ENCODE data around the gene PARD3B. TPM values are rescaled to one million over a fixed set of nuclear protein-coding genes. Genes with fewer than 3 reads are reported as not detected.
"Not testable (repeated sequence)": the region's sequence is repeated elsewhere in the genome, so short reads cannot be mapped to it uniquely, and the experiment has no call there.

PARD3B gene
- total RNA-seq, 2 experiments from 2014 or later: 0.23 to 0.53 TPM

- DNase-seq: no peak
- Mint-ChIP-seq H3K27ac (no peak overlapping the region), H3K36me3 (ENCODE audit: low read depth) (no peaks in the 10 kb centered on the region), H3K4me3 (no peak overlapping the region), H3K27me3 (peaks cover 25% of the 10 kb centered on the region), H3K4me1 (peaks cover 3% of the 10 kb centered on the region), H3K9me3 (no peaks in the 10 kb centered on the region)
- ChIA-PET CTCF (no interaction called here), POLR2A (no interaction called here)
Observed at GRCh38 chr2:205477016-205477705, 931.9 kb downstream of the PARD3B start.

DNA sequence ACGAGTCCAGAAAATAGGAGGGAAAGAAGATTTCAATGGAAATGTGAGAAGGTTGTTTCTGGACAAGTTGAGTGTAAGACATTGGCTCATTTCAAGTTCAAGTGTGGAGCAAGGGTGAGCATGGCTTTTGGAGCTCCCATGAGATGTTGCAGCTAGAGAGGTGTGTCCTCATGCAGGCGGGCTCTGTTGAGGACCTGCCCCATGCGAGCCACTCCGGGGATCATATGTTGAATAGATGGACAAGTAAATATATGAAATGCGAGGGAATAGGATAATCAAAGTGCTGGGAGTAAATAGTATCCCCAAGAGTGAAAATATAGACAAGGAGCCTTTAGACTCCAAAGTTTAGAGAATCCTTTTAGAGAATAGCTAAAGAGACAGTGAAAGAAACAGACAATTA, 936.6 kb downstream of the PARD3B start:
- no peak for DNase-seq
- H3K4me3 Mint-ChIP-seq: no peak overlapping the region
- H3K9me3 Mint-ChIP-seq: no peaks in the 10 kb centered on the region
- H3K27me3 Mint-ChIP-seq: peaks cover 10% of the 10 kb centered on the region
- H3K36me3 Mint-ChIP-seq (ENCODE audit: low read depth): no peaks in the 10 kb centered on the region
- no peak overlapping the region for H3K27ac Mint-ChIP-seq
- H3K4me1 Mint-ChIP-seq: no peaks in the 10 kb centered on the region
- ChIA-PET CTCF (no interaction called here), POLR2A (no interaction called here)

DNA sequence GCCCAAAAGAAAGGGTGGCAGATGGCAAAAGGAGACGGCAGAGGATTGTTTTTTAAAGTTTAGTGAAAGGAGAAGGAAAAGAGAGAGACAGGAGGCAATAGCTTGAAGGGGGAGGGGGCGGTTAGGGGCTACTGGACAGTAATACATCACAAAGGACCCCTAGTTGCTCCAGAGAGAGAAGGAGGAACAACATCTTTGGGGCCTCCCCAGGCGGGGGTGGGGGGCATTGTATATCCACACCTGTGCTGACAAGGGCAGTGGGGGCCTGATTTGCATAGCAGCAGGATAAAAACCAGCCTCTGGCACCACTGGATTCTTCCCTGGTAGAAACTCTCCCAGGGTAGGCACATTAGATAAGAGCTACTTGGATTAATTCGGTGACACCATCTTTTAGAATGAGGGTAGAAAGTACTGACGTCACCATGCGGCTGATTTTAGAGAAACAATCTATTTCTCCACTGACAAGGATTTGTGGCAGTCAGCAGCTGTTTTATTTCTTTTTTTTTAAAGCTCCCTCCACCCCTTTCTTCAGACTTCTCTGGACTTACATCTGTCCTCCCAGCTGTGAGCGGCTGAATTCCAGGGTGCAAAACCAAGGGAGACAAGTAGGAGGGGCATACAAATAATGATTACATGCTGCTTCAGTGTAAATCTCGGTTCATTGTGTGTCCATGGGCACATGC, 937.3 kb downstream of the PARD3B start:
- DNase-seq: no peak
- H3K4me1 Mint-ChIP-seq: no peaks in the 10 kb centered on the region
- CTCF ChIA-PET: no interaction called here
- H3K36me3 Mint-ChIP-seq (ENCODE audit: low read depth): no peaks in the 10 kb centered on the region
- POLR2A ChIA-PET: no interaction called here
- H3K4me3 Mint-ChIP-seq: no peak overlapping the region
- H3K27ac Mint-ChIP-seq: no peak overlapping the region
- H3K27me3 Mint-ChIP-seq: peaks cover 7% of the 10 kb centered on the region
- no peaks in the 10 kb centered on the region for H3K9me3 Mint-ChIP-seq

- POLR2A ChIA-PET: no interaction called here
Observed at GRCh38 chr2:205483095-205483494, 937.8 kb downstream of the PARD3B start.

DNA sequence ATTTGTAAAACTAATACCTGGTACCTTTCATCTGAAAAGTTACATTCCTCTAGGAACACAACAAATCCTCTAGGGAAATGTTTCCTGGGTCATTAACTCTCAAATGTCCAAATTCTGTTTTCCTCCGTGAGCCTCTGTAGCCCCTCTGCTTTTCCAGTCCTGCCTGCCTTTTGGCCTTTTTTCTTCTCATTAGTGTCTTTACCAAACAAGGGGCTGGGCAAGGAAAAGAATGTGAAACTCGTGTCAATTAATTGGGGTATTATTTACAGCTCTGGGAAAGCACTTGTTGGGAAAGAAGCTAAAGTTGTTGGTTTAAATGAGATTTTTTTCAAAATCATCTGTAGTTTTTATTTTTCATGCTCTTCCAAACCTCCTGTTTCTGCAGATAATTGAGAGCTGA, 938.9 kb downstream of the PARD3B start:
- ChIA-PET CTCF (no interaction called here), POLR2A (no interaction called here)
- Mint-ChIP-seq H3K36me3 (ENCODE audit: low read depth) (no peaks in the 10 kb centered on the region), H3K4me3 (no peak overlapping the region), H3K27ac (no peak overlapping the region), H3K4me1 (no peaks in the 10 kb centered on the region), H3K27me3 (peaks cover 7% of the 10 kb centered on the region), H3K9me3 (no peaks in the 10 kb centered on the region)
- DNase-seq: no peak

More at GRCh38 chr2:205483095-205483494, 937.8 kb downstream of the PARD3B start:
- CTCF ChIA-PET: no interaction called here
- H3K9me3 Mint-ChIP-seq: no peaks in the 10 kb centered on the region
- H3K36me3 Mint-ChIP-seq (ENCODE audit: low read depth): no peaks in the 10 kb centered on the region
- DNase-seq: no peak
- H3K4me1 Mint-ChIP-seq: no peaks in the 10 kb centered on the region
- no peak overlapping the region for H3K27ac Mint-ChIP-seq
- no peak overlapping the region for H3K4me3 Mint-ChIP-seq
- peaks cover 7% of the 10 kb centered on the region for H3K27me3 Mint-ChIP-seq

- DNase-seq: no peak
- H3K27ac Mint-ChIP-seq: no peak overlapping the region
- POLR2A ChIA-PET: no interaction called here
- no peak overlapping the region for H3K4me3 Mint-ChIP-seq
- H3K4me1 Mint-ChIP-seq: no peaks in the 10 kb centered on the region
- peaks cover 7% of the 10 kb centered on the region for H3K27me3 Mint-ChIP-seq
- CTCF ChIA-PET: no interaction called here
- no peaks in the 10 kb centered on the region for H3K9me3 Mint-ChIP-seq
- H3K36me3 Mint-ChIP-seq (ENCODE audit: low read depth): no peaks in the 10 kb centered on the region
Observed at GRCh38 chr2:205484764-205485163, 939.5 kb downstream of the PARD3B start.

GRCh38 chr2:205493528-205493927, 948.3 kb downstream of the PARD3B start:
- CTCF ChIA-PET; H3K36me3 Mint-ChIP-seq (ENCODE audit: low read depth); POLR2A ChIA-PET; DNase-seq; H3K4me3 Mint-ChIP-seq; H3K27ac Mint-ChIP-seq; H3K27me3 Mint-ChIP-seq; H3K9me3 Mint-ChIP-seq; H3K4me1 Mint-ChIP-seq: not testable (repeated sequence)

- Mint-ChIP-seq H3K27ac (no peak overlapping the region), H3K9me3 (peaks cover 5% of the 10 kb centered on the region), H3K4me3 (no peak overlapping the region), H3K27me3 (no peaks in the 10 kb centered on the region), H3K4me1 (no peaks in the 10 kb centered on the region), H3K36me3 (ENCODE audit: low read depth) (no peaks in the 10 kb centered on the region)
- ChIA-PET CTCF (no interaction called here), POLR2A (no interaction called here)
- DNase-seq: no peak
Observed at GRCh38 chr2:205494537-205495235, 949.4 kb downstream of the PARD3B start.

DNA sequence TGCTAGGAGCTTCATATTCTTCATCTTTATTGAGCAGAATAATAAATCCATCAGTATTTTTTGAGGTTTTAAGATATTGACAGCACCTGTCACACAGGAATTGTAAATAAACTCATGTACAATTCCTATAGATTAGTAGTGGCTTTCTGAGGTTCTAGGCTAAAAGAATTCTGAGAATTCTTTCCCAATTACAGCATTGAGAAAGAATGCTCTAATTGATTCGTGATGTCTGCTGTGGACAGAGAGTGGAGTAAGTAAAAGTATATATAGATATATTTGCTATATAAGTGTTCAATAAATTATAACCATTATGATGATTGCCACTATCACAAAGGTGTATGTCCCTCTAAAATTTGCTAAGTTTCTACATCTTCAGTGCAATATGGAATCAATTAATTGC, 950.5 kb downstream of the PARD3B start:
- peaks cover 5% of the 10 kb centered on the region for H3K9me3 Mint-ChIP-seq
- no peaks in the 10 kb centered on the region for H3K4me1 Mint-ChIP-seq
- ChIA-PET CTCF (no interaction called here), POLR2A (no interaction called here)
- H3K27me3 Mint-ChIP-seq: no peaks in the 10 kb centered on the region
- H3K27ac Mint-ChIP-seq: no peak overlapping the region
- no peak for DNase-seq
- no peaks in the 10 kb centered on the region for H3K36me3 Mint-ChIP-seq (ENCODE audit: low read depth)
- H3K4me3 Mint-ChIP-seq: no peak overlapping the region

- no peak overlapping the region for H3K4me3 Mint-ChIP-seq
- POLR2A ChIA-PET: no interaction called here
- H3K27me3 Mint-ChIP-seq: no peaks in the 10 kb centered on the region
- peaks cover 3% of the 10 kb centered on the region for H3K9me3 Mint-ChIP-seq
- H3K4me1 Mint-ChIP-seq: no peaks in the 10 kb centered on the region
- DNase-seq: no peak
- CTCF ChIA-PET: no interaction called here
- H3K27ac Mint-ChIP-seq: no peak overlapping the region
- no peaks in the 10 kb centered on the region for H3K36me3 Mint-ChIP-seq (ENCODE audit: low read depth)
Observed at GRCh38 chr2:205496370-205496769, 951.1 kb downstream of the PARD3B start.

DNA sequence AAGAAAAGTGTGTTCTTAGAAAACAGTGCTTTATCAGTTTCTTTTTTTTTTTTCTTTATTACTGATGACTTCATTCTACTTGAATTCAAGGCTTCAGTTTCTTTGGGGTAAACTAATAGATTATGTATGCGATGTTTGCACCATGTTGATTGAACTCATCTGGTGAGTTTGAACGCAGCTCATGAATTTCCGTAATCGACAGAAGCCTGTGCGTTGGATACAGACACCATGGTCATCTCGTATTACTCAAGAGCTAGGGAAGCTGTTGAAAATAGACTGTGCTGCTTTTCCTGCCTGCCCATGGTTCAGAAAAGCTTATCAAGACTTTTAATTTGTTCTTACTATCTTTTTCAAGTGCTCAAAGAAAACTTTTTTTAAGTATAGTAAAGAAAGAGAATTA, 951.5 kb downstream of the PARD3B start:
- POLR2A ChIA-PET: no interaction called here
- Mint-ChIP-seq H3K27me3 (peaks cover under 1% of the 10 kb centered on the region), H3K27ac (no peak overlapping the region), H3K36me3 (ENCODE audit: low read depth) (no peaks in the 10 kb centered on the region), H3K4me1 (no peaks in the 10 kb centered on the region), H3K4me3 (no peak overlapping the region), H3K9me3 (no peaks in the 10 kb centered on the region)
- CTCF ChIA-PET: no interaction called here
- DNase-seq: no peak

DNA sequence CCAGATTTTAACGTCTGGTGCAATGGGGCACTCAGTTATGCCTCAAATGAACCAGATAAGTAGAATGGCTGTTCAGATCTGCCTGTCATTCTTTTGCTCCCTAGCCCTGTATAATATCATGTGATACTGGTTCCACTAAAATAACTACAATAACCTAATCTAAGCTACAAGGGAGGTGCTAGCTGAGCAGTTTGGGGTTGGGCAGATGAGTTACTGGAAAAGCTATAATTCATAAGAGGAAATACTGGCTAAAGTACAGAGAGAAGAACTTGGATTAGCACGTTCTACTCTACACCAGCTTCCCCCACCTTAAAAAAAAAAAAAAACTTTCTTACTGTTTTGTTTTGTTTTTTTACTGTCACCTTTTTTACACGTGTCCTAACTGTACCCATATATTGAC, 953.7 kb downstream of the PARD3B start:
- Mint-ChIP-seq H3K36me3 (ENCODE audit: low read depth) (no peaks in the 10 kb centered on the region), H3K9me3 (no peaks in the 10 kb centered on the region), H3K27ac (no peak overlapping the region), H3K27me3 (peaks cover 3% of the 10 kb centered on the region), H3K4me1 (no peaks in the 10 kb centered on the region), H3K4me3 (no peak overlapping the region)
- no peak for DNase-seq
- ChIA-PET CTCF (no interaction called here), POLR2A (no interaction called here)

- no peaks in the 10 kb centered on the region for H3K36me3 Mint-ChIP-seq (ENCODE audit: low read depth)
- peaks cover 3% of the 10 kb centered on the region for H3K27me3 Mint-ChIP-seq
- DNase-seq: no peak
- H3K4me1 Mint-ChIP-seq: no peaks in the 10 kb centered on the region
- H3K9me3 Mint-ChIP-seq: no peaks in the 10 kb centered on the region
- H3K27ac Mint-ChIP-seq: no peak overlapping the region
- no peak overlapping the region for H3K4me3 Mint-ChIP-seq
- ChIA-PET CTCF (no interaction called here), POLR2A (no interaction called here)
Observed at GRCh38 chr2:205500065-205500464, 954.8 kb downstream of the PARD3B start.

DNA sequence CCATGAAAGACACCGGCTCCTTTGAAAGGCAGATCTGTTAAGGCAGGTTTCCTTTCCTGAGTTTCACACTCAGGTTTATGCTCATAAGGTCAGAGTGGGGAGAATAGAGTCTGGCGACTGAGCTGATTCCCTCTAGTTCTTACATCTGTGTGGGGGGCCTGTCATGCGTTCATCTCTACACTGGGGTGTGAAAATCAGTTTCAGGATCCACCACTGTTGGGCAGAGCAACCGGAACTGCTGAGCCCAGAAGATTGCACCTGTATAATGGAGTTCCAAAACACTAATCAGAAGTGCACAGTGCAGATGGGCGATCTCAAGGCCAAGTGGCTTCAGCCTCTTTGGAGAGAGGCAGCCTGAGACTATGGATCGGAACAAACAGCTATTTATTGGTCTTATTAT, 955.7 kb downstream of the PARD3B start:
- Mint-ChIP-seq H3K27ac (no peak overlapping the region), H3K9me3 (no peaks in the 10 kb centered on the region), H3K36me3 (ENCODE audit: low read depth) (no peaks in the 10 kb centered on the region), H3K4me3 (no peak overlapping the region), H3K27me3 (peaks cover 3% of the 10 kb centered on the region), H3K4me1 (no peaks in the 10 kb centered on the region)
- ChIA-PET POLR2A (no interaction called here), CTCF (no interaction called here)
- DNase-seq: no peak
